ENCODE results near the gene HIRIP3. TPM values are rescaled to one million over a fixed set of nuclear protein-coding genes. Genes with fewer than 3 reads are reported as not detected.

HIRIP3 gene
- total and polyA plus RNA-seq, 8 donors: 1.8 to 14.8 (median 11.3) TPM

GRCh38 chr16:30002614-30003346 lies 7.4 kb upstream of the HIRIP3 start:
- no peak for DNase-seq
- intact Hi-C loops (cut with DNase I; ENCODE audit: low total_unique reads): no loop called here
- H3K4me3 ChIP-seq: no peak overlapping the region
- 83 to 91% (median 87%) methylated on average over 19 of the region's 19 CpGs for WGBS, 5 donors
- H3K27ac ChIP-seq: no peak overlapping the region
- peaks cover 0 to 5% (median 0%) of the 10 kb centered on the region in 3 donors for H3K27me3 ChIP-seq
- H3K9me3 ChIP-seq: no peaks in the 10 kb centered on the region
- peaks cover 0 to 60% (median 51%) of the 10 kb centered on the region in 4 donors for H3K36me3 ChIP-seq
- peaks cover 9 to 20% (median 19%) of the 10 kb centered on the region in 4 donors for H3K4me1 ChIP-seq
- TF ChIP-seq EP300 (IDR thresholded peaks at IDR 0.05) (no peak), POLR2A (IDR thresholded peaks at IDR 0.05) (no peak), CTCF (IDR thresholded peaks at IDR 0.05) (no peak), POLR2AphosphoS5 (IDR thresholded peaks at IDR 0.05) (no peak)

- intact Hi-C loops (cut with DNase I; ENCODE audit: low total_unique reads): no loop called here
- TF ChIP-seq POLR2A (IDR thresholded peaks at IDR 0.05) (no peak), CTCF (IDR thresholded peaks at IDR 0.05) (no peak), POLR2AphosphoS5 (IDR thresholded peaks at IDR 0.05) (no peak), EP300 (IDR thresholded peaks at IDR 0.05) (no peak)
- peaks cover 18 to 35% (median 32%) of the 10 kb centered on the region in 4 donors for H3K4me1 ChIP-seq
- no peak overlapping the region for H3K4me3 ChIP-seq
- peaks cover 0 to 66% (median 51%) of the 10 kb centered on the region in 4 donors for H3K36me3 ChIP-seq
- H3K27me3 ChIP-seq: no peaks in the 10 kb centered on the region
- WGBS, 5 donors: 82 to 87% (median 85%) methylated on average over 32 to 33 of the region's 33 CpGs
- no peak overlapping the region for H3K27ac ChIP-seq
- no peaks in the 10 kb centered on the region for H3K9me3 ChIP-seq
- no peak for DNase-seq
Measured at GRCh38 chr16:30000735-30001631, 5.6 kb upstream of the HIRIP3 start.

GRCh38 chr16:29999605-30000004 lies 4.2 kb upstream of the HIRIP3 start:
- H3K27ac ChIP-seq: no peak overlapping the region
- peaks cover 15 to 30% (median 27%) of the 10 kb centered on the region in 4 donors for H3K4me1 ChIP-seq
- DNase-seq: no peak
- no peak overlapping the region for H3K4me3 ChIP-seq
- H3K36me3 ChIP-seq: peaks cover 0 to 64% (median 51%) of the 10 kb centered on the region in 4 donors
- H3K9me3 ChIP-seq: no peaks in the 10 kb centered on the region
- 87 to 91% (median 89%) methylated on average over 6 of the region's 6 CpGs for WGBS, 5 donors
- TF ChIP-seq EP300 (IDR thresholded peaks at IDR 0.05) (no peak), POLR2A (IDR thresholded peaks at IDR 0.05) (no peak), POLR2AphosphoS5 (IDR thresholded peaks at IDR 0.05) (no peak), CTCF (IDR thresholded peaks at IDR 0.05) (no peak)
- H3K27me3 ChIP-seq: no peaks in the 10 kb centered on the region
- intact Hi-C loops (cut with DNase I; ENCODE audit: low total_unique reads): no loop called here

GRCh38 chr16:29996766-29997250 lies 1.4 kb upstream of the HIRIP3 start:
- TF ChIP-seq CTCF (IDR thresholded peaks at IDR 0.05): no peak
- no peak for TF ChIP-seq POLR2AphosphoS5 (IDR thresholded peaks at IDR 0.05)
- TF ChIP-seq EP300 (IDR thresholded peaks at IDR 0.05): no peak
- Histone ChIP-seq H3K4me1 (peaks cover 20 to 39% (median 29%) of the 10 kb centered on the region in 4 donors), H3K27ac (peak overlapping the region in 4 of 5 donors; percentile 97 to 98 (median 98)), H3K4me3 (peak overlapping the region; percentile 86 to 98 (median 91)), H3K27me3 (no peaks in the 10 kb centered on the region), H3K9me3 (no peaks in the 10 kb centered on the region), H3K36me3 (peaks cover 20 to 64% (median 52%) of the 10 kb centered on the region in 4 donors)
- DNase-seq: no peak
- intact Hi-C loops (cut with DNase I; ENCODE audit: low total_unique reads): no loop called here
- 17 to 25% (median 18%) methylated on average over 9 of the region's 9 CpGs for WGBS, 5 donors

All from stomach (tissue), 9 donors.